GM19467 (cell line): ENCODE results near the gene CUL1.

Experiments used
- ATAC-seq: cut with Tn5 transposase; IDR thresholded peaks from one replicate; pipeline ENCODE4 v1.9.1; 2021; ENCODE audit warnings: mild to moderate bottlenecking, moderate library complexity; ENCODE audit not compliant: unreplicated experiment

The CUL1 gene

DNA sequence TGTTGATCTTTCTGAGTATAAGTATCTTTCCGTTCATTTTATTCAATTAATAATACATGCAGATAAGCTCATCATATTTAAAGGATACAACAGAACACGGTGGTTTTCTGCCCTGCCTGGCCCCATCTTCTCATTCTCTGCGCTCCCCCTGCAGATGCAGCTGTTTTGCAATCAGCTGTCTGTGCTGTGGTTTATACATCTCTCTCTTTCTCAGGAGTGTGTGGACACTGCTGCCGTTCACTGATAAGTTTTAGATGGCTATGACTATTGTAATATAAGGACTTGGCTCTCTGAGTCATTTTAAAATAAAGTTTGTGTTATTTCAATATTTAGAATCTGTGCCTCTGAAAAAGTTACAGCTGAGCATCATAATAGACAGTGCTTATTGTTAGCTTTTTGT lies 54.5 kb downstream of the CUL1 start:
- no peak for ATAC-seq

GRCh38 chr7:148754912-148755311 lies 56.2 kb downstream of the CUL1 start:
- ATAC-seq: no peak

DNA sequence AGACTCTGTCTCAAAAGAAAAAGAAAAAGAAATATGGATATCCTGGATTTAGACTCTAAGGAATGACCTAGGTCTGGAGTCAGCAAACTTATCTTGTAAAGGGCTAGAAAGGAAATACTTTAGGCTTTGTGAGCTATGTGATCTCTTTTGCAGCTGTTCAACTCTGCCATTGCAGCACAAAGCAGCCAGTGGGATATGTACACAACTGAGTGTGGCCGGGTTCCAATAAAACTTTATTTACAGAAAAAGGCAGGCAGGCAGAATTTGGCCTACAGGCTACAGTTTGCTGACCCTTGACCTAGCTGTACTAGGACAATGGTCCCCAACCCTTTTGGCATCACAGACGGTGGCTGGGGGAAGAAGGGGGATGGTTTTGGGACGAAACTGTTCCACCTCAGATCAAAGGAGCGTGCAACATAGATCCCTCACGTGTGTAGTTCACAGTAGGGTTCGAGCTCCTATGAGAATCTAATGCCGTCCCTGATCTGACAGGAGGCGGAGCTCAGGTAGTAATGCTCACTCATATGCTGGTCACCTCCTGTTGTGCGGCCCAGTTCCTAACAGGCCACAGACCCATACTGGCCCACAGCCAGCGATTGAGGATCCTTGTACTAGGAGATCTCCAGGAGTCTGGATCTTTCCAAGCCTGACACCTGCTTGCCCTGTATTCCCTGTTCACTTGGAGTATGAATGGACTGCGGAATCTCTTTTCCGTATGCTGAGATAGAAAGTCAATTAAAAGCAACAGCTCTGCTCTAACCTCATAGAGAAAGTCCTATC lies 63.0 kb downstream of the CUL1 start:
- no peak for ATAC-seq

GRCh38 chr7:148763622-148764021 lies 64.9 kb downstream of the CUL1 start:
- ATAC-seq: no peak

DNA sequence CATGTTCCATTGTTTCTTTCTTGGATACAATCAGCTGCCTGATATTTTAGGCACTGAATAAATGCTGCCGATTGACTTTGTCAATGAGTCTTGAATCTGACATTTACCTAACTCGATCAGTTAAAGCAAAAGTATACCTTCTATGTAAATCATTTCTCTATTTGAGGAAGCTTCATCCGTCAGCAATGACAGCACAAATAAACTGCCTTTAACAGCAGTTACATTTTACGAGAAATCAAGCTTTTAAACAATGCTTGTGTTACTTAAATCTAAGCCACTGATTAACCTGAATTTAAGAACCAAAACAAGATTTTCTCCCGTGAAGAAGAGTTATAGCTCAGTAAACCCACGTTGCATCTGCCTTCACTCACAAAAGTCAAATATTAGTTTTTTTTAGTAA lies 71.3 kb downstream of the CUL1 start:
- ATAC-seq: no peak

DNA sequence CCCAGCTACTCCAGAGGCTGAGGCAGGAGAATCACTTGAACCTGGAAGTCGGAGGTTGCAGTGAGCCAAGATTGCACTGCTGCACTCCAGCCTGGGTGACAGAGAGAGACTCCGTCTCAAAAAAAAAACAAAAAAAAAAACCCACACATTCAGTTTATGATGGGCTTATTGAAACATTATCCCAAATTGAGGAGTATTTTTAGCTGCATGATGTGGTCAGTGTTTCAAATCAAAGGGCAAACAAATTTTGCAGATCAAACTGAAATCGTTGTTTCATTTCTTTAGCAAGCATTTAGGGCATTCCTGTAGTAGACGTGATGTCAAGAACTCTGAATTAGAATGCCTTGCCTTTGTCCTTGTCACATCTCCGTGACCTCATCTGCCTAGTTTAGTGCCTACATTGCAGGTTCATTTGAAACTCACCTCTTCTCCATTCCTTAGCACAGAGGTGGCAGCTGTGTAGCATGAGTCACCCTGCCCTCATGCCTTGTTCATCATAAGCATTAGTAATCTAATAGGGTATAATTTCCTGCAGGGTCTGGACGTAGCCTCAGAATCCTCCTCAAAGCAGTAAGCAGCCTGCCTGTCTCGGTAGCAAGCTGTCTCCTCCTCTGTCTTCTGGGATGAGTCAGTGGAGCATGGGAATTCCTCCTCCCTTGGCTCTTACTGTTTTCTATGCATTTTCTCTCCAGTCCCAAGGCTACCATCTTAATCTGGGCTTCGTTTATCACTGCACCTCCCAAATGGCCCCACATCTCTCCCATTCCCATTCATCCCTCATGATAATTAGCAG lies 73.8 kb downstream of the CUL1 start:
- no peak for ATAC-seq

DNA sequence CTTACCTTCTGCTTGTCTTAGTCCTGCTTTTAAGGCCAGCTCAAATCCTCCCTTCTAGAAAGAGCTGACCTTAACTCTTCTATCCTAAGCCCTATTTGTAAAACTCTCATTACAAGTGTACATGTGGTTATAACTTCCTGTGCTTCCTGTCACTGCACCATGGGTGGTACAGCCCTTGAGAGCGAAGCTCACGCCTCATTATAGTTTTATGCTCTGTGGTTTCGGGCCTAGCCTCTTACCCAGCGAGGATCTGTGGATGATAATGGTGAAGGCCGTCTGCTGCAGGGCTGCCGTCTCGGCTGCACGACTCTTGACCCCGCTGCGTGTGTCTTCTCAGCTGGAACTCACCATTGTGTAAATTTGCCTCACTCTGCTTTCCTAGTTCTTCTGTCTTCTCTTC lies 74.6 kb downstream of the CUL1 start:
- ATAC-seq: peak; percentile 89

DNA sequence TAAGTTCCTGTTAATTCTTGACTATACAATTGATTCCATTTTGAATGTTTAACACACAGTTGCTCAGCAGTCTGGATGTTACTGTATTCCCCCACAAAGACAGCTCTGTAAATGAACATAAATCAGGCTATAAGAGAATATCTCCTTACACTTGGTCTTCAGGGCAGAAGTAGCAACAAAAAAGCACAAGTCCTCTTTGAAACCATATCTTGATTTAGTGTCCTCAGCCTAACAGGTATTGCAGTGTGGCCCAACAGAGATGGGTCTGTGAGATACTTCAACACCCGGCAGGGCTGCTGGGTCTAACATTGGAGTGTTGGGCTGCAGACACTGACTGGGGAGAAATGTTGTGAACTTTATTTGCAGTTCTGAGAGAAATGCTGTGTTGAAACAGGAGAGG lies 75.8 kb downstream of the CUL1 start:
- ATAC-seq: no peak

DNA sequence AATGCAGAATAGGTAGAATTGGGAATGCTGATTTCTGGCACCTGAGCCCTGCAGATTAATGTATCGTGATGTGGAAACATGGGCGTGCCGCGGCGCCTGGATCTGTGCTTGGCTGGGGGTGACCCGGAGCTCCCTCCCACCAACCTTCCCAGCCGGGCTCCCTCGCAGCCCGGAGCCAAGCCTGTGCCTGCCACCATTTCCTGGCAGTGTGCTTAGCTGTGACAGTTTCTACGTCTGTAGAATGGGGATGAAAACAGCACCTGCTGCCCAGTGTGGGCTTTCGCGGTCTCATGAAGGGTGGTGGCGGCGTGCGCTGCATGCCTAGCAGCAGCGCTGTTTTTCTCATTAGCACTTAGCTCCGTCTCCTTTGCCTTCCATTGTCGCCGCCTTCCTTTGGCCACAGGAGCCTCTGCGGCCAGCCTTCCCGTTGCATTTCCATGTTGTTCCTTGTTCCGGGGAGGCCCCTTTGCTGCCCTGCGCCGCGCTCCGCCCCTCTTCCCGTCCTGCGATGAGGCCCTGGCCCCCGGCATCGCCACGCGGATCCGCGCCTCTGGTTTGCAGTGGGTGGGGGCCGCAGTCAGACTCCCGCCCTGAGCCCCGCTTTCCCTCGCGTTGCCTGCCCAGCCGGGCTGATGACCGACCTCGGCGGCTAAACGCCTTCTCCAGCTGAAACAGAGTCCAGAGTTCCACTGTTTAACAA lies 84.2 kb downstream of the CUL1 start:
- ATAC-seq: no peak

DNA sequence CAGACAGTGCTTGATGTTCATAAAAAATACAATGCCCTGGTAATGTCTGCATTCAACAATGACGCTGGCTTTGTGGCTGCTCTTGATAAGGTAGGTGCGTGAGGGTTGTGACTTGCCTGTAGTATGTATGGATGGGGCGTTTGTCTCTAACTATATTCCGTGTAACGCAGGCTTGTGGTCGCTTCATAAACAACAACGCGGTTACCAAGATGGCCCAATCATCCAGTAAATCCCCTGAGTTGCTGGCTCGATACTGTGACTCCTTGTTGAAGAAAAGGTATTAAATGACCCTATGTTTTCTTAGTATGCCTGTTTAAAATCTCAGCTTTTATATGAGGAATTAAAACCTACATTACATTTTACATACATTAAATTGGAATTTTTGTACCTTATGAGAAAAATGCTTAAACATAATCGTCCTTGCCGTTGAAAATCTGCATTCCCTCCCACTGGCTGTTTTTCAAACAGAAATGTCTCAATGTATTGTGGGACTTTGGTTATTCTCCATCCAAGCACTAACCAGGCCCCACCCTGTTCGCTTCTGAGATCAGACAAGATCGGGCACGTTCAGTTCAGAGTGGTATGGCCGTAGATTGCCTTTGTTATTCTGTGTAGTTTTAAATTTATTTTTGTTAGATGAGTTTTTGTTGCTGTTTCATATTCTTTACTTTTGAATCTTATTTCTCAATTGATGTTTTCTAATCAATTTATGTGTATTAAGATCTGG lies 85.3 kb downstream of the CUL1 start:
- ATAC-seq: no peak

GRCh38 chr7:148787571-148788295 lies 89.0 kb downstream of the CUL1 start:
- ATAC-seq: no peak

GRCh38 chr7:148789220-148789619 lies 90.5 kb downstream of the CUL1 start:
- no peak for ATAC-seq

GRCh38 chr7:148790131-148790726 lies 91.5 kb downstream of the CUL1 start:
- ATAC-seq: no peak

GRCh38 chr7:148790850-148791249 lies 92.1 kb downstream of the CUL1 start:
- no peak for ATAC-seq

- ATAC-seq: no peak
Observed at GRCh38 chr7:148791546-148791945, 92.8 kb downstream of the CUL1 start.

DNA sequence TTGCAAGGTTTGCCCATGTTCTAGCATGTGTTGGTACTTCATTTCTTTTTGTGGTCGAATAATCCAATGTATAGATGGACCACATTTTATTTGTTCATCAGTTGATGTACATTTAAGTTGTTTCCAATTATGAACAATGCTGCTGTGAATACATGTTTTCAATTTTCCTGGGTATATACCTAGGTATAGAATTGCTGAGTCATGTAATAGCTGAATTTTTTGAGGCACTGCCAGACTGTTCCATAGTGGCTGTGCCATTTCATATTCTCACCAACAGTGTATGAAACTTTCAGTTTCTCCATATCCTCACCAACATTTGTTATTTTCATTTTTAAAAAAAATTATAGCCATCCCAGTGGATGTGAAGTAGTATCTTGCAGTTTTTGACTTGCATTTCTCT lies 94.9 kb downstream of the CUL1 start:
- ATAC-seq: no peak

DNA sequence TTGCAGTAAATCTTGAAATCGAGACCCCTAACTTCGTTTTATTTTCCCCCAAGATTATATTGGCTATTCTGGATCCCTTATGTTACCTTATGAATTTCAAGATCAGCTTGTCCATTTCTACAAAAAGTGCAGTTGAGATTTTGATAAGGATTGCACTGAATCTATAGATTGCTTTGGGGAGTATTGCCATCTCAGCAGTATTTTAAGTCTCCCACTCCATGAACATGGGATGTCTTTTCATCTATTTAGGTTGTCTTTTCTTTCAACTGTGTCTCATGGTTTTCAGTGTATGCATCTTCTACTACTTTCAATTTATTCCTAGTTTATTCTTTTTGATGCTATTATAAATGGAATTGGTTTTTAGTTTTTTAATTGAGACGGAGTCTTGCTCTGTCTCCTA lies 95.8 kb downstream of the CUL1 start:
- no peak for ATAC-seq

- no peak for ATAC-seq
Observed at GRCh38 chr7:148796841-148797240, 98.1 kb downstream of the CUL1 start.

DNA sequence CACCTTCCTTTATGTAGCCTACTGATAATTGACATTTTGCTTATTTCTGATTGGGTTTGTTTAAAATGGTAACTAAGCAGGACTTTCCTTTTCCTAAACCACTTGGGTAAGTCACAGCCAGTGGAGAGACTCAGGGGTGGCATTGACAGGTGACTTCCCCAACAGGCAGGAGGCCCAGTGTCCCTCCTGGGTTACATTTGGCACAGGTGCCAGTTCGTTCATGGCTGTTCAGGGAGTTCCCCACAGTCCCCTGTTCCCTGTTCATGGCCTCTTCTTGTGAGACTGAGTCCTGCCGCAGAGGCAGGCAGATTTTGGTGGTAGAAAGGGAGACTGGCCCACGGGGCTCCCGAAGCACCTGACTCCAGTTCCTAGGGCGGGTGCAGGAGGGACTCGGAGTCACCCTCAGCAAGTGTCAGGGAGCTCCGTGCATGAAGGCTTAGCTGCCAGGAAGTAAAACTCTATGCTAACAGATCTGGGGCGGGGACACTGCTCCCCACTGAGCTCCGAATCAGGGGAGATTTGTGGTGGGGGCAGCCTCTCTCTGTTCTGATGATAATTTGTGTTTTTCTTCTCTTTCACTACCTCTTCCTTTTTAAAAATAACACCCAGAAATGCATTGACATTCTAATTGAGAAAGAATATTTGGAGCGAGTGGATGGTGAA lies 101.3 kb downstream of the CUL1 start:
- ATAC-seq: no peak

GRCh38 chr7:148800677-148801076 lies 102.0 kb downstream of the CUL1 start:
- no peak for ATAC-seq
